HG02852 (cell line): Measurements from ENCODE around the gene COL20A1.
"Not testable (repeated sequence)": the region's sequence is repeated elsewhere in the genome, so short reads cannot be mapped to it uniquely, and the experiment has no call there.

Experiments
- ATAC-seq: cut with Tn5 transposase; IDR thresholded peaks from one replicate; pipeline ENCODE4 v1.9.1; 2021; ENCODE audit warnings: mild to moderate bottlenecking, moderate library complexity; ENCODE audit not compliant: unreplicated experiment

COL20A1 gene

DNA sequence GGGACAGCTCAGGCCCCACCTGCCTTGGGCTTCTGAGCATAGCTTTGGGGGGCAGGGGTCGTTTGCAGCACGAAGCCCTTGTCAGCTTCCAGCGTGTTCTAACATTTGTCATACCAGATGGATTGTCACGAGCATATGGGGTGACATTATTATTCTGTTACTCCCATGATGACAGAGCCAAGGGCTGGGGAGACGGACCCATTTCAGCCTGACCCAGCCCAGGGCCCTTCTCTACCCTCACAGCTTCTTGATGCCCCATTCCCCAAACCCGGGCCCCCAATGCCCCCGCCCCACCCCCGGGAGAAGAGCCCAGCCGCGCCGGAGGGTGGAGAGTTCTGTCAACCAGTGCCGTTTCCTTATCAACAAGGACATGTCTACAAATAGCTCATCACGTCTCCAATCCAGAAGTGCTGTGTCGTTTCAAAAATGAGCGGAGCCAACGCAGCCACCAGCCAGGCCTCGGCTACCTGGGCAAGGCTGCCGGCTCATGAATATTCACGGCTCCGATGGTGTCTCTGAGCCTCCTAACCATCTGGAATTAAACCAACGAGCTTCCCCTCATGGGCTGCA, 77.7 kb downstream of the COL20A1 start:
- ATAC-seq = no peak

DNA sequence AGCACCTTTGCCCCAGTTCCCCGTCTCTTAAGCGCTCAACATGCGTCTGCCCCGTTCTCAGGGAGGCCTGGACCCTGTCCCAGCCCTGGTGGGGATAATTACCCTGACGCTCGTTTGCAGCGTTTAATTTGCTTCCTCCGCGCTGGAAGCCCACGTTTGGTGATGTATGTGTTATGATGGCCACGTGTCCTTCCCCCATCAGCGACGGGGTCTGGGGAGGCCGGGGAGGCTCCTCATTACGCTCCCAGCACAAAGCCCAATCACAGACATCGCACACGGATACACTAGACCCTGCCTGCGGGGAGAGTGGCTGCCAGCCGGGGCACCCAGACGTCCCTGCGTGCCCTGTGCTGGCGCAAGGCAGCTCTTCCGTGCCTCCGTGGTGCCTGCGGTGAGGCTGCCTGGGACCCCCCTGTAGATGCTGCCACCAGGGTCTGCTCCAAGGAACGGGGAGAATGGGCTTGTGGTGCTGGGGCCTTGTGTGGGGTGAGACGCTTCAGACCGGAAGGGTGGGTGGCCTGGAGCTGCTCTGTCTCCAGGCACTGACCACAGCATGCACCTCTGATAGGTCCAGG, 78.4 kb downstream of the COL20A1 start:
- ATAC-seq = no peak

DNA sequence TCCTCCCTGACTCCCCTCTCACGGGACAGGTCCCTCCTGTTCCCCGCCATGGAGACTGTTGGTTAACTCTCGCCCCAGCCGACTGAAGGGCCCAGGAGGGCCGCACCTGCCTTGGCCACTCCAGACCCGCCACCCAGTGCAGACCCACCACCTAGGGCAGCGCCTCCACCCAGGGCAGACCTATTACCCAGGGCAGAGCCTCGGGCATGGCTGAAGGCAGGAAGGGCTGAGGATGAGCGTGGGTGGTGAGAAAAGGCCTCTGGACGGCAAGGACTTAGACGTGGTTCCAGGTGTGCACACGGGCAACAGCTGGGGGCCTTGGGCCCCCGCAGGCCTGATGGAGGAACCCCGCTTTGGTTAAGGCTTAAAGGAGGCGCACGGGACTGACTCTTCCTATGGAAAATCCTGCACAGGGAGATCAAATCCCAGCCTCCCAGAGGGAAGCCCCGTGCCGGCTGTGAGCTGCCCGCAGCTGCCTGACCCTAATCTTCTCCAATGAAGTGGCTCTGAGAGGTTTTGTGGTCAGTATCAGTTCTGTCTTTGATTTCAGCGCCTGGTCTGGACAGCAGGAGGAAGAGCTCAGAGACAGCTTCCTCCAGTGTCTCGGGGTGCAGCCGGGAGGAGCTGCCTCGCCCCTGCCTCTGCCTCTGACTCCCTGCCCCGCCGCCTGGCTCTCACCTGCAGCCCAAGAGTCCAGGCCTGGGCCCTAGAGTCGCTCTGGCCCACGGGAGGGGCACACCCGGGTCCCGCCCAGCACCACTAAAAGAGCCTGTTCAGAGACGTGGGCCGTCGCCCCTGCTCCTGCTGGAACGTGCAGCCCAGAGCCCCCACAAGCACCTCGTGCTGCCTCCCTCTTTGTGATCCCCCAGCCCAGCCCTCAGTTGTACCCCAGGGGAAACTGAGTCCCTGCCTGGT, 80.2 kb downstream of the COL20A1 start:
- no peak for ATAC-seq

DNA sequence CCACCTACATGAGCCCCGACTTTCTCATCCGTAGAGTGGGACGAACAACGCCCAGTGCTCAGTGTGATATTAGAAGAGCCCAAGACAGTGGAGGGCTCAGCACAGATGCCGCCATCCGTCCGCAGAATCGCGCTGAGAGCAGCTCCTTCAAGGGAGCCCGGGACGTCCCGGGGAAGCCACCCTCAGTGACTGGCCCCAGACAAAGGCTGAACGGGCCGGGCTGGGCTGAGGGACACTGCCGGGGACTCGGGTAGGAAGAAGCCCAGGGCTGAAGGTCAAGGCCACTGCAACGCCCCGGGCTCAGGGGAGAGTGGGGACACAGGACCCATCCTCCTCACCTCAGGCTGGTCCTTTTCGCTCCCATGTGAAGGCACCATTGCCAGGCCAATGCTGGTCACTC, 81.0 kb downstream of the COL20A1 start:
- ATAC-seq = no peak

DNA sequence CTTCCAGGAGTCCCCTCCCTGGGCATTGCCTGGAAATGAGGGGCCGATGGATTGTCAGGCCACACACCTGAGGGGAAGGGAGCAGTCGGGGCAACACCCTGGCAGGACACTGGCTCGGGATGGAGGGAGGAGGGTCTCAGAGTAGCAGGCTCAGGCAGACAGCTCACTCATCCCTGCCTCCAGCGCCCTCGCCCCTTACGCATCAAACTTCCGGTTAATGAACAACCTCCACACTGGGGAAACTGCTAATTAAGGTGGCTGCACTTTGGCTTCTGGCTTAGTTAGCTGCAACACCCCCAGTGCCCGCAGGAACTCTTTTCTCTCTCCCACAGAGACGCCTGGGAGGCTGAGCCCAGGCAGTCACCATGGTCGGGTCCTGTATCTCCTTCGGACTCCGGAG, 81.5 kb downstream of the COL20A1 start:
- no peak for ATAC-seq

DNA sequence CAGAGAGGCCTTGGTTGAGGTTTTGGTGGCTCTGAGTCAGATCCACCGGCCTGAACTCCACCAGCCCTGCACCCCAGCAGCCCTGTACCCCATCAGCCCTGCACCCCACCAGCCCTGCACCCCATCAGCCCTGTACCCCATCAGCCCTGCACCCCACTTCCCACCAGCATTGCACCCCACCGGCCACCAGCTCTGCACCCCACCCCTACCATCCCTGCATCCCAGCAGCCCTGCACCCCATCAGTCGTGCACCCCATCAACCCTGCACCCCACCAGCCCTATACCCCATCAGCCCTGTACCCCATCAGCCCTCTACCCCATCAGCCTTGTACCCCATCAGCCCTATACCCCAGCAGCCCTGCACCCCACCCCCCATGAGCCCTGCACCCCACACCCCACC, 82.5 kb downstream of the COL20A1 start:
- no peak for ATAC-seq

DNA sequence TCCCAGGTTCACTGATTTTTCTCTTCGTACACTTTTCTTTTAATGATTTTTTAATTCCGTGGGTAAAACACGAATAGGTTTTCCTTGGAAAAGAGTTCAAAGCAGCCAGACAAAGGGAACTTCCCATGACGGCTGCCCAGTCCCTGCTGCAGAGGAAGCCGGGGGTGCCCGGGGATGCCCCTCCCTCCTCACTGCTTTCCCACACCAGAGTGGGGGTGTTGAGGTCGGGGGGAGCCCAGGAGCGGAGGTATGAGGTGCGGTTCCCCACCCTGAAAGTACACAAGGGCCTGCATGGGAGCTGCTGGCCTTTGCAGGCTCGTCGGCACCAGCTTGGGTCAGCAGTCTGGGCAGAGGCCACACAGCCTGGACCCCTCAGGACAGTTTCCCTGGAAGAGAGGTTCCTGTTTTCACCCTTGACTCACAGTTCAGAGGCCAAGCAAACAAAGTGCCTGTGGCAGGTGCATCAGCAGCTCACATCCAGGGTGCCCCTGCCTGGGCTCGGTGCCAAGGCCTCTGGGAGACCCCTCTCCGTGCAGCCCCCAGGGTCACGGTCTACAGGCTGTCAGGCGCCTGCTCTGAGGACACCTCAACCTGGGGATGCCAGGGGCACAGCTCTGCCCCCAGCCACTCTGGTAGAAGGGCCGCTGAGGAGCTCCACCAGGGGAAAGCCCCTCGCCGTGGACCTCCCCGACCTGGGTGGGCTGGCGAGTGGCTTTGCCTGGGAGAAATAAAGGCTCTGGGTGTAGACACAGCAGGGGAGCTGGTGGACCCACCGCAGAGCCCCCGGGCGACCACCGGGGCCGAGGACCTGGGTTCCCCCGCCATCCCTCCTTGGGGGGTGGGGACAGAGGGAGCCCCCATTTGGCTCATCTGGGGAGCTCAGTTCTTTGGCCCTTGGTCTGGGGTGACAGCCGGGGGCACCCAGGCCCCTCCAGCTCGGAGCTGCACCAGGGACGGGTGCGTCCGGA, 83.6 kb downstream of the COL20A1 start:
- no peak for ATAC-seq

DNA sequence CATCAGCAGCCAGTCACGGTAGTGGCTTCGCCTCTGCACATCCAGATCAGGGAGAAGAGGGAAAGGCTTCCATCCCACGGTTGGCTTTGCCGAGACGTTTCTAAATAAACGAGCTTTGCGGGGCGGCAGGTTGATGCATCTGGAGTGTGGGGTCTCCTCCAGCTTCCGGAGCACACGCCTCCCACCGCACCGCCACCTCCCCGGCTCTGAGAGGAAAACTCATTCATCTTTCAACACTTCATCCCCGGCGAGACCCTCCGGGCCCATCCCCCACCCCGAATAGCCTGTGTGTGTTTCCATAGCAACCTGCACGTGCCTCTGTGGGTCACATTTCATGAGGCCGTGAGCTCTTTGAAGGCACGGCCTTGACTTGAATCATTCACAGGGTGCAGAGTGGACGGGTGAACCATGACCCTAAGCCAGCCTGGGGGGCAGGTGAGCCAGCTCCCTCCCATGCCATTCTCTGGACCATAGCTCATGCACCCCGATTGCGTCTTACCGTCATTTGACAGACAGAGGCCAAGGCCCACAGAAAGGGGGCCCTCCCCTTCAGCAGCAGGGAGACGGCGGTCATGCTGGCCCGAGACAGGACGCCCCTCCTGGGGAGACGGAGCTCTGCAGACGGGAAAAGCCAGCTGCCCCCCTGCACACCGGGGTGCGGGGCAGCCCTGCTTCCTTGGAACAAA, 84.4 kb downstream of the COL20A1 start:
- ATAC-seq = no peak

DNA sequence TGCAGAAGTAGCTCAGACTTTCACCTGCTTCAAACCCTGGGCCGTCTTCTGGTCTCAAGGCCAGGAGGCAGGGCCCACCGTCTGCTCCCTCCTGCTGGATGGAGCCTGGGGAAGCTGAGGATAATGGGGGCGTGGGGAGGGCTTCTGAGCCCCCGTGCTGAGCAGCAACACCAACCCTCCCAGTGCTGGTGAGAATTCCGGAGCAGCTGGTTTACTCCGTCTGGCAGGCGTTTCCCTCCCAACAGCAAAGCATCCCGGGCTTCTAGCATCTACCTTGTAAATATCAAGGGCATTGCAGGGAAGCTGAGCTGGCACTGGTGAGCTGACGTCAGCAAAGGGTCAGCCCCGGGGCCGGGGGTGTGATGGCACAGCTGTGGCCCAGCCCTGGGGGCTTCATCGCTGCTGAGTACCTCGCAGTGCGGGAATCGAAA, 85.0 kb downstream of the COL20A1 start:
- no peak for ATAC-seq

DNA sequence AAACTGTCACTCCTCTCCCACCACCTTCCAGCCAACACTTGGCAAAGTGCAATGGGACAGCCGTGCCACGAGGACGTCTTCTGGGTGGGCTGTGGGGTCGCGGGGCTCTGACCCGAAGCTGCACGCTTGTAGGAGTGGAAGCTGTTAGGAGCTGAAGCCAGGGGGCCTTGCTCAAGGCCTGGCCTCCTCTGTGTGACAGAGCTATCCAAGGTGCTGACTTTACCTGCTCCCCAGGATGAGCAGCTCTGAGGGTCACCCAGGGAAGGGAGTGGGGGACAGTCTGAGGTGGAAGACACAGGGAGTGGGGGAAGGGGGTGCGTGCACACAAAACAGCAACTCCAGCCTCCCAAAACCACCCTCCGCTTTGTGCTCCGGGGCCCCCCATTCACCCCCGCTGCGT, 85.6 kb downstream of the COL20A1 start:
- ATAC-seq = no peak

DNA sequence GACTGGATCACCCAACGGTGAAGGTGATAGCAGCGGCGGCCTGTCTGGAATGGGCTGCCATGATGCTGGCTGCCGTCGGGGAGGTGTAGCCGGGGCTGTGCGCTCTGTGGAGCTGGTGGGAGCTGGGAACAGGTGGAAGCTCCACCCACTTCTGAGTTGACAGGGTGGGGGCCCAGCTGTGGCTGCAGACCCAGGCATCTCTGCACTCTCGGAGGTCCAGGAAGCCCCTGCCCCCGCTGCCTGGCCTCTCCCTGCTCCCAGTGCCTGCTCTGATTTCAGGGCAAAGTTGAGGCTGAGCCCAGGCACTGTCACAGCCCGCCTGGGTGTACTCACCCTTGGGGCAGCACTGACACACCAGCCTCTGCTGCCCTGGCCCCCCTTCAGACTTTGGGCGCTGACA, 86.3 kb downstream of the COL20A1 start:
- no peak for ATAC-seq

DNA sequence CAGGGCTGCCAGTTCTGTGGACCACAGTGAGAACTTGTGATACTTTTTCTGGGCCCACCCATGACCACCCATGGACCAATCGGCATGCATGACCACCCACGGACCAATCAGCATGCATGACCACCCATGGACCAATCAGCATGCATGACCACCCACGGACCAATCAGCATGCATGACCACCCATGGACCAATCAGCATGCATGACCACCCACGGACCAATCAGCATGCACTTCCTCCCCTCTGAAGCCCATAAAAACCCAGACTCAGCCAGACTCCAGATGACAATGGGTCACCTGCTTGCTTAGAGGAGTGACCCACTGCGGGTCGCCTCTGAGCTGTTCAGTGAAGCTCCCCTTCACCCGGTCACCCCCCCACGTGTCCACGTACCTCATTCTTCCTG, 86.9 kb downstream of the COL20A1 start:
- ATAC-seq = not testable (repeated sequence)

DNA sequence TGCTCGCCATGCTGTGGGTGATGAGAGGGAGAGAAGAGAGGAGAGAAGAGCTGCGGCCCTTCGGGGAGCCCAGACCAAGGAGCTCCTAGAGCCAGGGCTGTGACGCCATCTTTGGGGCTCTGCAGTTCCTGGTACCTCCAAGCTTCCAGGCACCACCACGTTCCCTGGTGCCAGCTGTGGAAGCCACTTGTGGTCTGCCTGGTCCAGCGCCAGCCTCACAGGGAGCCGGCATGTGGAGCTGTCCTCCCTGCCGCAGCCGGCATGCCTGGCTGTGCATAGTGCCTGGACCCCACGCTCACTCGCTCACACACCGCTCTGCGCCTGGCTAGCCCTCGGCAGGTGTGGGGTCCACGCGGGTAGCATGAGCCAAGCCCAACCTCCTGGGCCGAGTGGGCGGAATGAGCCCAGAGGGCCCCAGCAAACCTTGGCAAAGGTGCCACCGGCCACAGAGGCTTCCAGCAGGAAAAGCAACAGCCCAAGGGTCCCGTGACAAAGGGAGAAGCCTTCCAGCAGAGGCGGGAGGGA, 87.4 kb downstream of the COL20A1 start:
- ATAC-seq = no peak

DNA sequence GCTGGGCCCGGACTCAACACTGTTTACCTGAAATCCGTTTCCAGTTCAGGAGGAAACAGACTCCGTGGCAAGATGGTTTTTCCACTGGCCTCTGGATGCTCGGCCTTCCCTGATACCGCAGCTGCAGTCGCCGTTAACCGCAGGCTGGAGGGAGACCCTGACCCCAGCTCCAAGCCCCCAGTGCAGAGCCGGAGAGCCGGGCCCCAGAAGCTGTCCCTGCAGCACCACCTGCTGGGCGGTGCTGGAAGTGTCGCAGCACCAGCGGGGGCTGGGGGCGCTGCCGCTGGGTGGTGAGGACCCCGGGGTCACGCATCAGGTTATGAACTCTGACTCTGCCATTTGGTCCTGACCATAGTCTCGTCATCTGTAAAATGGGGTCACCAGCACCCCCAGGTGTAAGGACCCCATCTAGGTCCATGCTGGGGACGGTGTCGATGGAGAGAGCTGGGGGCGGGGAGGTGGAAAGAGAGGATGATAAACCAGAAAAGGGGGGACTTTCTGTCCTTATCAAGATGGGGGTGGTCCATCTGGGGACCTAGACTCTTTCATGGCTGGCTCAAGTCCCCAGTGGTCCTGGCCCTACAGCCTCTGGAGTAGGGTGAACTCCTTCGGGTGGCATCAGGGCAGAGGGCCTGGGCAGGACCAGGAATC, 88.9 kb downstream of the COL20A1 start:
- ATAC-seq = no peak

DNA sequence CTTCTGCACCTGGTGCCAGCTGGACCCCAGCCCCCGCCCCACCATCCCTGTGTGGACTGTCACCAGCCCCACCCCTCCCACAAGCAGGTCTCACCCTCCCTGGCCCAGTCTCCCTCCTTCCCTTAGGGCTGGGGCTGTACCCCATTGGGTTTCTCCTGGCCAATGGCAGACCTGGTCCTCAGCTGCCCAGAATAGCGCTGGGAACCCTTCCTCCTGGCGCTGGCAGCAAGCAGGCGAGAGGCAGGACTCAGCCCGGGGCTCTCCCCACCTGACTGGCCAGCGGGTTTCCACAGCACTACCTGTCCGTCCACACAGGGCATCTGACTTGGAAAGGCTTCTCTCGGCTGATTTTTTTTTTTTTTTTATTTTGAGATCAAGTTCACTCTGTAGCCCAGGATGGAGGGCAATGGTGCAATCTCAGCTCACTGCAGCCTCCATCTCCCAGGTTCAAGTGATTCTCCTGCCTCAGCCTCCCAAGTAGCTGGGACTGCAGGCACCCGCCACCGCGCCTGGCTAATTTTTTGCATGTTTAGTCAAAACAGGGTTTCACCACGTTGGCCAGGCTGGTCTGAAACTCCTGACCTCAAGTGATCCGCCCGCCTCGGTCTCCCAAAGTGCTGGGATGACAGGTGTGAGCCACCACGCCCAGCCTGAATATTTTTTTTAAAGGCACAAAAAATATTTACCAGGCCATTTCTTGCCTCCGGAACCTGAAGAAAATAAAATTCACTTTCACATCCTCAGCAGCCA, 89.7 kb downstream of the COL20A1 start:
- ATAC-seq = no peak

DNA sequence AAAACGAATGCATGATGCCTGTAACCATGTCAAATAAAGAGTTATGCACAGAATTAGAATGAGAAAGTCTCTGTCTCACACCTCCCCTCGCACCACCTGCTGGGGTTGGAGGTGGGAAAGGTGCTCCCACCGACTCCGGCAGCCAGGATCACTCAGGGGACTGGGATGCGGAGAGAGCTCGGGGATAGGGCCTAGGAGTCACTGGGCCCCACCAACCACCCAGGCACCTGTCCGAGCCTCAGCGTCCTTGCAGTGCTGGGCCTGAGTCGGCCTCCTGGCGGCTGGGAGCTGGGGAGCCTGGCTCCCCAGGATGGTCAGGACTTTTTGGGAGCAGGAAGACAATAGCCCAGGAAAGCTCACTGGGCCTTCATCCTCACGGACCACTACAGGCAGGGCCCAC, 90.6 kb downstream of the COL20A1 start:
- no peak for ATAC-seq

DNA sequence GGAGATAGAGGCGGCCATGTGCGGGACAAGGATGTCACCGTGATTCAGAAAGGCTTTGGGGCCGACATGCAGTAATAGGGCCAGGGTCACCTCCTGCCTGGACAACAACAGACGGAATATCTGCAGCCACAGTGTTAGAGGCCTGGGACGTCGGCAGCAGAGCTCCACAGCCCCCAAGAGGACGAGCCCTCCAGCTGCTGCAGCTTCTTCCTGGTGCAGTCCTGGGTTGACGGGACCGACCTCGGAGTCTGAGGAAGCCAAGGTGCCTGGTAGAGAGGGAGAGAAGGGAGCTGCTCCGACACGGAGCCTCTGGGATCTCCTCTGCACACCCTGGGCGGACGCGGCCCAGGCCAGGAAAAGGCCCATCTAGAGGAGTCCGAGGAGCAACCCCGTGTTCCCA, 91.3 kb downstream of the COL20A1 start:
- ATAC-seq = no peak
